Neuron (in vitro differentiated cells): ENCODE data around the gene FAM98C.
A peak's percentile ranks its signal among the peaks of the same experiment; 100 is the strongest.
"Not testable (repeated sequence)": the region's sequence is repeated elsewhere in the genome, so short reads cannot be mapped to it uniquely, and the experiment has no call there.

Source experiments
- H2AFZ ChIP-seq: one replicate; pipeline ENCODE4 v1.6.1; 2013; ENCODE audit warnings: low read depth, mild to moderate bottlenecking, inconsistent platforms, low read length, moderate library complexity
- H3K27me3 ChIP-seq: one replicate; pipeline ENCODE4 v1.6.1; 2013; ENCODE audit warnings: low read length; ENCODE audit not compliant: insufficient read depth
- H3K36me3 ChIP-seq: one replicate; pipeline ENCODE4 v1.6.1; 2013; ENCODE audit warnings: low read length; ENCODE audit not compliant: insufficient read depth
- H3K4me1 ChIP-seq: one replicate; pipeline ENCODE4 v1.6.1; 2013; ENCODE audit warnings: low read length; ENCODE audit not compliant: insufficient read depth
- H3K4me3 ChIP-seq: 2 replicates; pipeline ENCODE4 v1.5.1; 2013; ENCODE audit warnings: mild to moderate bottlenecking, low read length, moderate library complexity
- H3K9me3 ChIP-seq: one replicate; pipeline ENCODE4 v1.6.1; 2013; ENCODE audit warnings: low read length

FAM98C gene

DNA sequence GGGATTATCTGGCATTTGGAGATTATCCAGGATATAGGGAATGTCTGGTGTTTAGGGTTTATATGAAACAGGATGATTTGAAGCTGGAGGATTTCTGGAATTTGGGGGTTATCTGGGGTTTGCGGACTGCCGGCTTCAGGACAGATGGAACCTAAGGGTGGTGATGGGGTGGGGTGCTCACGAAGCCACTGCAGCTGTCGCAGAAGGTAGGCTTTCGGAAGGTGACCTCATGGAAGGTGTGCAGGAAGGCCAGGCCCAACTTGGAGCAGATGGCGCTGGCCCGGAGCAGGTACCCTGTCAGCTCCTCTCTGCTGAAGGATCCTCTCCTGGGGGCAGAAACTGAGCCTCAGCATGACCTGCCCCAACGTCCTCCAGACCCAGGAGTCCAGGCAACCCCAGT is 9.6 kb downstream of the FAM98C start:
- Histone ChIP-seq H3K9me3 (no peaks in the 10 kb centered on the region), H3K27me3 (peaks cover 5% of the 10 kb centered on the region), H3K4me3 (no peak overlapping the region), H2AFZ (no peak overlapping the region), H3K4me1 (no peaks in the 10 kb centered on the region), H3K36me3 (no peaks in the 10 kb centered on the region)

DNA sequence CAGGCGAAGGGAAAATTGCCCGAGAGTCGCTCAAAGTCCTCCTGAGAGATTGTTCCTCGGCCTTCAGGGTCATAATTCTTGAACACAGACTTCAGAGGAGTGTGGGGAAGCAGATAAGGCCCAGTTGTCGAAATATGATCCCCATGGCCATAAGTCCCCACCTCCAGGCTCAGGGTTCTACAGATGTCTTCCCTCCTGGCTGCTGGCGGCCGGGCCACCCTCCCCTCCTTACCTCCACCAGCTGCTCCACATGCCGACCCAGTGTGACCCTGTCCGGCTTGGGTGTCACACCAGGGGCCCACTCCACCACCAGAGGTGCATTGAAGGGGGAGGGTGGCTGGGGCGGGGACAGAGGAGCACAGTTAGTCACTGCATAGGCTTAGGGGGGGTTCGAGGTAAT is 10.1 kb downstream of the FAM98C start:
- H3K27me3 ChIP-seq: peaks cover 7% of the 10 kb centered on the region
- no peaks in the 10 kb centered on the region for H3K9me3 ChIP-seq
- no peak overlapping the region for H2AFZ ChIP-seq
- H3K4me1 ChIP-seq: peaks cover 1% of the 10 kb centered on the region
- no peaks in the 10 kb centered on the region for H3K36me3 ChIP-seq
- no peak overlapping the region for H3K4me3 ChIP-seq

DNA sequence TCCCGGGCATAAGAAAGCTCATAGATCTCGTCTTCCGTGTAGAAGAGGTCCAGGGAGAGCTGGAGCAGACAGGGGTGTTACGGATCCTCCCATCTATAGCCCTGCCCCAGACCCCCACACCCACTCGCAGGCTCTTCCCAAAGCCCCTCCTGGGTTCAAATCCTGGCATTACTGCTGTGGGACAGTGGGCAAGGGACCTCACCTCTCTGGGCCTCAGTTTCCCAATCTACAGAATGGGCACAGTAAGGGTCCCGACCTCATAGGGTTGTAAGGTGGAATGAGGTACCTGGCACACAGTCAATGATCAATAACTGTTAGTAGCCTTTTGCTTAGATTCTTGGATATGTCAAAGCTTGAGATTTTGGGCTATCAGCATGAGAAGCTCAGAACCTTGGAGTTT is 10.5 kb downstream of the FAM98C start:
- Histone ChIP-seq H3K36me3 (no peaks in the 10 kb centered on the region), H3K4me3 (no peak overlapping the region), H3K4me1 (peaks cover 3% of the 10 kb centered on the region), H3K9me3 (no peaks in the 10 kb centered on the region), H2AFZ (no peak overlapping the region), H3K27me3 (peaks cover 11% of the 10 kb centered on the region)

DNA sequence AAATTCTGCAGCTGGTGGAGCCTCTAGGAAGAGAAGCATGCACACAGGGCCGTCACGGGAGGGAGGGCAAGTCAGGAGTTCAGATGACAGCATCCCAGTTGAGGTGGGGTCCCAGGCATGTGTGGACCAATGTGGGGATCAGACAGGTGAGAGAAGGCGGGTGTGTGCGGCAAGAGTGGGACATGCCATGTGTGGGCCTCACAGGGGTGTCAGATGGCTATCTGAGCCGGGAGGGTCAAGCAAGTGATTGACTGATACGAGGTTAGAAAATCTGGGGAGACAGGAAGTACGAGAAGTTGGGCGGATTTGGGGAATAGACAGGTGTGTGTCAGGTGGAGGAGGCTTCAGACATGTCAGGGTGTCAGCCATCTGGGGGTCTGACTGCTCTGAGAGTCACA is 14.3 kb downstream of the FAM98C start:
- peaks cover 3% of the 10 kb centered on the region for H3K4me1 ChIP-seq
- peaks cover 15% of the 10 kb centered on the region for H3K27me3 ChIP-seq
- H3K4me3 ChIP-seq: no peak overlapping the region
- H2AFZ ChIP-seq: no peak overlapping the region
- no peaks in the 10 kb centered on the region for H3K36me3 ChIP-seq
- no peaks in the 10 kb centered on the region for H3K9me3 ChIP-seq

- H3K4me1 ChIP-seq: peaks cover 3% of the 10 kb centered on the region
- no peaks in the 10 kb centered on the region for H3K9me3 ChIP-seq
- H3K27me3 ChIP-seq: peaks cover 15% of the 10 kb centered on the region
- H3K36me3 ChIP-seq: no peaks in the 10 kb centered on the region
- H3K4me3 ChIP-seq: peak overlapping the region; percentile 34
- H2AFZ ChIP-seq: peak overlapping the region; percentile 60
Observed at GRCh38 chr19:38417544-38418506, 14.9 kb downstream of the FAM98C start.

GRCh38 chr19:38420935-38421334 is 18.0 kb downstream of the FAM98C start:
- Histone ChIP-seq H3K36me3 (no peaks in the 10 kb centered on the region), H3K4me1 (peaks cover 3% of the 10 kb centered on the region), H2AFZ (no peak overlapping the region), H3K9me3 (no peaks in the 10 kb centered on the region), H3K4me3 (no peak overlapping the region), H3K27me3 (peaks cover 23% of the 10 kb centered on the region)

GRCh38 chr19:38421856-38422255 is 19.0 kb downstream of the FAM98C start:
- Histone ChIP-seq H3K36me3 (no peaks in the 10 kb centered on the region), H2AFZ (no peak overlapping the region), H3K9me3 (no peaks in the 10 kb centered on the region), H3K27me3 (peaks cover 24% of the 10 kb centered on the region), H3K4me3 (no peak overlapping the region), H3K4me1 (peaks cover 3% of the 10 kb centered on the region)

DNA sequence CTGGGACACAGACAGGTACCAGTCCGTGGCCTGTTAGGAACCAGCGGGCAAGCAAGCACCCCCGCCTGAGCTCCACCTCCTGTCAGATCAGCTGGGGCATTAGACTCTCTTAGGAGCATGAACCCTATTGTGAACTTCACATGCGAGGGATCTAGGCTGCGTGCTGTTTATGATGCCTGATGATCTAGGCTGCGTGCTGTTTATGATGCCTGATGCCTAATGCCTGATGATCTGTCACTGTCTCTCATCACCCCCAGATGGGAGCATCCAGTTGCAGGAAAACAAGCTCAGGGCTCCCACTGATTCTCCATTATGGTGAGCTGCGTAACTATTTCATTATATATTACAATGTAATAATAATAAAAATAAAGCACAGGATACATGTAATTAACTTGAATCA is 19.5 kb downstream of the FAM98C start:
- Histone ChIP-seq H3K36me3 (no peaks in the 10 kb centered on the region), H3K9me3 (no peaks in the 10 kb centered on the region), H3K4me3 (no peak overlapping the region), H3K27me3 (peaks cover 19% of the 10 kb centered on the region), H3K4me1 (peaks cover 3% of the 10 kb centered on the region), H2AFZ (no peak overlapping the region)

DNA sequence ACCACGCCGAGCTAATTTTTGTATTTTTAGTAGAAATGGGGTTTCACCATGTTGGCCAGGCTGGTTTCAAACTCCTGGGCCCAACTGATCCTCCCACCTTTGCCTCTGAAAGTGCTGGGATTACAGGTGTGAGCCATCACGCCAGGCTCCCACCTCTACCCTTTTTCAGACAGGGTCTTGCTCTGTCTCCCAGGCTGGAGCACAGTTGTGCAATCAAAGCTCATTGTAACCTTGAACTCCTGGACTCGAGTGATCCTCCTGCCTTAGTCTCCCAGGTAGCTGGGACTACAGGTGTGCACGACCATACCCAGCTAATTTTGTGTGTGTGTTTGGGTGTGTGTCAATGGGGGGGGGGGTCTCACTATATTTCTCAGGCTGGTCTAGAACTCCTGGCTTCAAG is 21.4 kb downstream of the FAM98C start:
- Histone ChIP-seq H3K4me3 (no peak overlapping the region), H3K4me1 (no peaks in the 10 kb centered on the region), H3K27me3 (peaks cover 9% of the 10 kb centered on the region)

DNA sequence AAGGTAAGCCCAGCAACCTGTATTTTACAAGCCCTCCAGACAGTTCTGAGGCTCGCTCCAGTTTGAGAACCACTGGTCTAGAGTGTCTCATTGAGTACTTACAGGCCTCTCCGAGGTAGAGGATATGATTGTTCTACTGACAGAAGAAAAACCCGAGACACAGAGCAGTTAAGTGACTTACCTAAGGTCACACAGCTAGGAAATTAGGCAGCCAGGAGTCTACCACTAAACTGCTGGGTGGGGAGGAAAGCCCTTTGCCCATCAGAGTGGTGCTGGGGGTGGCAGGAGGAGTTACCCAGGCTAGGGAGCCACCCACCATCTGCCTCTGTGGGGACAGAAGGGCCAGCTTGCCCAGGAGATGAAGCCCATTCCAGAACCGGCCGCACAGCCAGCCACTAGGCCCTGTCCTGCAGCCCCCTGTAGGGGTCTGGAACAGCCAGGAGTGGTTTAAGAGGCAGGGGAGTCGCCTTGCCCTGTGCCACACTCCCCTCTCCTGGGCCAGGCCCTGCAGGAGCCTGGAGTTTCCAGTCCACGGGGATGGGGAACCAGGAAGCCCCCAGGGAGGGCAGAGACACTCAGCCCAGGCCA is 22.4 kb downstream of the FAM98C start:
- Histone ChIP-seq H3K9me3 (no peaks in the 10 kb centered on the region), H3K36me3 (no peaks in the 10 kb centered on the region), H2AFZ (no peak overlapping the region), H3K4me3 (no peak overlapping the region), H3K27me3 (peaks cover 12% of the 10 kb centered on the region), H3K4me1 (no peaks in the 10 kb centered on the region)

More for the DNA sequence above, 21.4 kb downstream of the FAM98C start:
- no peaks in the 10 kb centered on the region for H3K36me3 ChIP-seq
- no peak overlapping the region for H2AFZ ChIP-seq
- H3K9me3 ChIP-seq: no peaks in the 10 kb centered on the region

- Histone ChIP-seq H3K4me1 (no peaks in the 10 kb centered on the region), H3K9me3 (no peaks in the 10 kb centered on the region), H3K4me3 (no peak within 1 kb of the TSS), H2AFZ (no peak within 1 kb of the TSS), H3K36me3 (no peaks in the 10 kb centered on the region), H3K27me3 (peaks cover 12% of the 10 kb centered on the region)
Observed at GRCh38 chr19:38425810-38426466, 23.0 kb downstream of the FAM98C start, which contains the start of gene RASGRP4. Gene RASGRP4 (minus strand): TSS chr19:38426219. CDS start chr19:38426091, 128 bp downstream.

DNA sequence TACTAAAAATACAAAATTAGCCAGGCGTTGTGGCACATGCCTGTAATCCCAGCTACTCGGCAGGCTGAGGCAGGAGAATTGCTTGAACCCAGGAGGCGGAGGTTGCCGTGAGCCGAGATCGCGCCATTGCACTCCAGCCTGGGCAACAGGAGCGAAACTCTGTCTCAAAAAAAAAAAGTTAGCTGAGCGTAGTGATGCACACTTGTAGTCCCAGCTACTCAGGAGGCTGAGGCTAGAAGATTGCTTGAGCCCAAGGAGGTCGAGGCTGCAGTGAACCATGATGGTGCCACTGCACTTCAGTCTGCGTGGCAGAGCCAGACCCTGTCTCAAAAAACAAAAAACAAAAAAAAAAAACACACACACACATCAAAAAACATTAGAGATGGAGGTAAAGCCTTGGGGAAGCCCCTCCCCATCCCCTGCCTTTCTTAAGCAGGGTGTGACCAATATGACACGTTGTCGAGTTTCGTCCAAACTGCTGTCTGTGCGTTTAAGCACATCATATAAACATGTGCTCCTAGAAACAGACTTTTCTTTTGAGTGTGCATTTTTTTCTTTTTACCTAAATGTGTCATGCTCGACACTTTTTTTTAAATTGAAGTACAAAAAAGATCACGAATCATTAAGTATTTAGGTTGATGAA is 24.3 kb downstream of the FAM98C start:
- H3K4me3 ChIP-seq, H3K4me1 ChIP-seq, H3K36me3 ChIP-seq, H3K9me3 ChIP-seq, H2AFZ ChIP-seq: not testable (repeated sequence)
- H3K27me3 ChIP-seq: peaks cover 12% of the 10 kb centered on the region
